ENCODE data around the gene FYB2. TPM values are rescaled to one million over a fixed set of nuclear protein-coding genes. Genes with fewer than 3 reads are reported as not detected.

Gene FYB2
- total RNA-seq, 1 donor from 2014 or later = not detected

DNA sequence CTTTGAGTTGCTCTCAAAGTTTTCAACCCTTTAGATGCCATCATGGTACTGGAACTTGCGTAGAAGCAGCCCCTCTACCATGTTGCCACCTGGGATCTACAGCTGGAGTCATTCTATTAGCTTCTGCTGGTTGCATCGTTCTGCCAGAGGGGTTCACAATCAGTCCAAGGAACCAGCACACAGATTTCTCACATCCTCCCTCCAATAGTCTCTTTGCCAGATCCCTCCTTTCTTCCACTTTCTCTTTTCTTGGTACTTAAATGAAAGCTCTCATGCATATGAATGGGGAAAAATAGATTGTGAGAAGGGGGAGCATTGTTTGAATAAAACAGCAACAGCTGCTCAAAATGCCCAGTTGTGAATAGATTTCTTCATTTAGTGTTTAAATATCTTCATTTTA is 31.2 kb upstream of the FYB2 start:
- H3K4me3 ChIP-seq (ENCODE audit: low read depth, low read length) = no peak overlapping the region
- TF ChIP-seq, protein P1, sequence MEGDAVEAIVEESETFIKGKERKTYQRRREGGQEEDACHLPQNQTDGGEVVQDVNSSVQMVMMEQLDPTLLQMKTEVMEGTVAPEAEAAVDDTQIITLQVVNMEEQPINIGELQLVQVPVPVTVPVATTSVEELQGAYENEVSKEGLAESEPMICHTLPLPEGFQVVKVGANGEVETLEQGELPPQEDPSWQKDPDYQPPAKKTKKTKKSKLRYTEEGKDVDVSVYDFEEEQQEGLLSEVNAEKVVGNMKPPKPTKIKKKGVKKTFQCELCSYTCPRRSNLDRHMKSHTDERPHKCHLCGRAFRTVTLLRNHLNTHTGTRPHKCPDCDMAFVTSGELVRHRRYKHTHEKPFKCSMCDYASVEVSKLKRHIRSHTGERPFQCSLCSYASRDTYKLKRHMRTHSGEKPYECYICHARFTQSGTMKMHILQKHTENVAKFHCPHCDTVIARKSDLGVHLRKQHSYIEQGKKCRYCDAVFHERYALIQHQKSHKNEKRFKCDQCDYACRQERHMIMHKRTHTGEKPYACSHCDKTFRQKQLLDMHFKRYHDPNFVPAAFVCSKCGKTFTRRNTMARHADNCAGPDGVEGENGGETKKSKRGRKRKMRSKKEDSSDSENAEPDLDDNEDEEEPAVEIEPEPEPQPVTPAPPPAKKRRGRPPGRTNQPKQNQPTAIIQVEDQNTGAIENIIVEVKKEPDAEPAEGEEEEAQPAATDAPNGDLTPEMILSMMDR (IDR thresholded peaks at IDR 0.05; ENCODE audit: insufficient read depth, low read length, poor library complexity, severe bottlenecking) = no peak
- no peaks in the 10 kb centered on the region for H3K27me3 ChIP-seq (ENCODE audit: control insufficient read depth, insufficient read depth, low read length)
- H3K36me3 ChIP-seq (ENCODE audit: control insufficient read depth, insufficient read depth, low read length) = no peaks in the 10 kb centered on the region
- no peak for DNase-seq (ENCODE audit: low read depth)

DNA sequence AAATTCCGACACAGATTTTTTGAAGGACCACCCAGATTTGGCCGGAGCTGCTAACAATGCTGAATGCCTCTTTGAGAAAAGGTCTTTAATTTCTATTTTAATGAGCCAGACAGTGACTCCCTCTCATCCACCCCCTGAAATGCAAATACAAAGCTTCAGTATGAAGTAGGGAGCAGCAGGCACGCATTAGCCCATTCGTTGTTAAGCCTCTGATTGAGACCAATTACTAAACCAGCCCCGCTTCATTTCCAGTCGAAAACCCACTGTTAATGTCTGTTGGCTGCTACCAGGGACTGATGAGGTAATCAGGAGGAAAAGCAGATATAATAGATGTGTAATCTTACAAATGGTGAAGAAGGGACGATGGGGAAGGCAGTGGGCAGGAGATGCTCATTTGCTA is 30.5 kb upstream of the FYB2 start:
- TF ChIP-seq, protein P1 (IDR thresholded peaks at IDR 0.05; ENCODE audit: insufficient read depth, low read length, poor library complexity, severe bottlenecking) = no peak
- Histone ChIP-seq H3K36me3 (ENCODE audit: control insufficient read depth, insufficient read depth, low read length) (no peaks in the 10 kb centered on the region), H3K4me3 (ENCODE audit: low read depth, low read length) (no peak overlapping the region), H3K27me3 (ENCODE audit: control insufficient read depth, insufficient read depth, low read length) (no peaks in the 10 kb centered on the region)
- DNase-seq (ENCODE audit: low read depth) = no peak

DNA sequence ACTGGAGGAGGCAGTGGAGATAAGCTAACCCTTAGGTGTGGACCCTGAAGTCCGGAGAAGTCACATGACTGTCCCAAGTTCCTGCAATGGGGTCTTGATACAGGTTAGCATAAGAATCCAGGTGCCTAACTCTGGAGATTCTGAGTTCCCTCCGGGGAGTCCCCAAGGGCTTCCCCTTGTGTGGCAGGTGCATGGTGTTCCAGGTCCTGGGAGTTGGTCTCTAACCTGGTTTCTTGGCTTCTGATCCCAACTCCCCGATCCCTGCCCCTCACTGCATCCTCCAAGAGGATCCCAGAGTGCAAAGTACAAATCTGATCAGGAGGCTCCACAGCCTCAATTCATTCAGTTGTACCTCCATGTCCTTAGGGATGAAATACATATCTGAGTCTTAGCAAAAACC is 26.1 kb upstream of the FYB2 start:
- H3K4me3 ChIP-seq (ENCODE audit: low read depth, low read length) = no peak overlapping the region
- TF ChIP-seq, protein P1 (IDR thresholded peaks at IDR 0.05; ENCODE audit: insufficient read depth, low read length, poor library complexity, severe bottlenecking) = no peak
- no peak for DNase-seq (ENCODE audit: low read depth)
- no peaks in the 10 kb centered on the region for H3K27me3 ChIP-seq (ENCODE audit: control insufficient read depth, insufficient read depth, low read length)
- no peaks in the 10 kb centered on the region for H3K36me3 ChIP-seq (ENCODE audit: control insufficient read depth, insufficient read depth, low read length)

DNA sequence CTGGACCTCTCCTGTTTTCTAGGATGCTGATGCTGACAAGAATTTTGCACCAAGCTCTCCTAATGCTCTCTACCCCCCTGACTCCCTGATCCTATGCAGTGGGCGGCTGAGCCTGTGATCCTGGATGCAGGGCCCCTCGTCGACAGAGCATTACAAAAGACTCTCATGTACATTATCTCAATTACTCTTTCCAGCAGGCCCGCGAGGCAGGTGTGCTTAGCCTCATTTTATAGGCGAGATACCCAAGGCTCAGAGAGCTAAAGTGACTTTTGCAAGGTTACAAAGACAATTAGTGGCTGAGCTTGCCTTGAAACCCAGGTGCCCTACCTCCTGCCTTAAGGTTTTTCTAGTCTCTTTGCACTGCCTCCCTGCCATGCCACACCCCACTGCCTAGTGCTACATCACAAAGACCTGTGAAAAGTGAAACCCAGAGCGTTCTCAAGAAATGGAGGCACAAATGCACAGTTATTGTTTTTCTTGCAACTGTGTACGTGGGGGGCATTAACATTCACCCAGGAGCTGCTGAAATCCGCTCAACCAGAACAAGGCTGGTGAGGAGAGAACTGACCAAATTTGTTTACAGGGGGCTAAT is 25.4 kb upstream of the FYB2 start:
- no peaks in the 10 kb centered on the region for H3K36me3 ChIP-seq (ENCODE audit: control insufficient read depth, insufficient read depth, low read length)
- no peaks in the 10 kb centered on the region for H3K27me3 ChIP-seq (ENCODE audit: control insufficient read depth, insufficient read depth, low read length)
- H3K4me3 ChIP-seq (ENCODE audit: low read depth, low read length) = no peak overlapping the region
- TF ChIP-seq, protein P1 (IDR thresholded peaks at IDR 0.05; ENCODE audit: insufficient read depth, low read length, poor library complexity, severe bottlenecking) = no peak
- no peak for DNase-seq (ENCODE audit: low read depth)

DNA sequence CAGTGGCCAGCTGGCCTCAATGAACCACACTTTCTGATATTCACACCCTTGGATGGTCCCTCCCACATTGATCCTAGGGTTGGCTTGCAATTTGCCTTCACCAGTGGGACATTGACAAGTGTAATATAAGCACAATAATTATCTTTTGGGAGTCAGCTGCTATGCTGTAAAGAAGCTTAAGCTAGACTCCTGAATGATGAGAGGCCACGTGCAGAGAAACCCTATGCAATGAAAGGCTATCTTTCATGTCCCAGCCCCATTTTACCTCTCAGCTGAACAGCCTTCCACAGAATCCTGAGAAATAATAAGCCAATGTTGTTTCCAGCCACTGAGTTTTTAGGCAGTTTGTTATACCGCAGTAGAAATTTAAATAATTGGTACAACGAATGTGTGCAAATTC is 24.3 kb upstream of the FYB2 start:
- DNase-seq (ENCODE audit: low read depth) = no peak
- Histone ChIP-seq H3K36me3 (ENCODE audit: control insufficient read depth, insufficient read depth, low read length) (no peaks in the 10 kb centered on the region), H3K4me3 (ENCODE audit: low read depth, low read length) (no peak overlapping the region), H3K27me3 (ENCODE audit: control insufficient read depth, insufficient read depth, low read length) (no peaks in the 10 kb centered on the region)
- TF ChIP-seq, protein P1 (IDR thresholded peaks at IDR 0.05; ENCODE audit: insufficient read depth, low read length, poor library complexity, severe bottlenecking) = no peak

DNA sequence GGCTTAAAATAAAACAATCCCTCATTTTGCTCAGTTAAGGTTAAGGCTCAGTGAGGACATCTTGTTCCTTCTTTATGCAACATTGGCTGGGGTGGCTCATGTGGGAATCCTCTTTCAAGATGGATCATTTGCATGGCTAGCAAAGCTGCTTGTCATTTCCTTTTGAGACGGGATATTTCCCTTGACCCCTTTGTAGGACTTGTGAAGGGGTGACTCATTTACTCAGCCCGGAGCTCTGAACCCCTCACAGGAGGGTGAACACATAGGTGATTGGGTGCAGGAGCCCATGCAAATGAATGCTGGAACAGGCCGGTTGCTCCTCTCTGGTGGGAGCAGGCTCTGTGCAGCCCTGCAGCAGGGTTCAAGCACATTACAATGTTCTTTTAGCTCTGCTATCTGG is 19.6 kb upstream of the FYB2 start:
- DNase-seq (ENCODE audit: low read depth) = no peak

More for the DNA sequence above, 19.6 kb upstream of the FYB2 start:
- Histone ChIP-seq H3K27me3 (ENCODE audit: control insufficient read depth, insufficient read depth, low read length) (no peaks in the 10 kb centered on the region), H3K36me3 (ENCODE audit: control insufficient read depth, insufficient read depth, low read length) (no peaks in the 10 kb centered on the region), H3K4me3 (ENCODE audit: low read depth, low read length) (no peak overlapping the region)
- TF ChIP-seq, protein P1 (IDR thresholded peaks at IDR 0.05; ENCODE audit: insufficient read depth, low read length, poor library complexity, severe bottlenecking) = no peak
